NCI-H2107 treated with DMSO at 0.1 percent for 48 hours (cell line): Measurements from ENCODE around the gene DMKN.

Experiments
- DNase-seq: peaks from one replicate; lab custom pipeline; 2025; ENCODE audit not compliant: unreplicated experiment; lab: John Stamatoyannopoulos, UW

Gene DMKN

DNA sequence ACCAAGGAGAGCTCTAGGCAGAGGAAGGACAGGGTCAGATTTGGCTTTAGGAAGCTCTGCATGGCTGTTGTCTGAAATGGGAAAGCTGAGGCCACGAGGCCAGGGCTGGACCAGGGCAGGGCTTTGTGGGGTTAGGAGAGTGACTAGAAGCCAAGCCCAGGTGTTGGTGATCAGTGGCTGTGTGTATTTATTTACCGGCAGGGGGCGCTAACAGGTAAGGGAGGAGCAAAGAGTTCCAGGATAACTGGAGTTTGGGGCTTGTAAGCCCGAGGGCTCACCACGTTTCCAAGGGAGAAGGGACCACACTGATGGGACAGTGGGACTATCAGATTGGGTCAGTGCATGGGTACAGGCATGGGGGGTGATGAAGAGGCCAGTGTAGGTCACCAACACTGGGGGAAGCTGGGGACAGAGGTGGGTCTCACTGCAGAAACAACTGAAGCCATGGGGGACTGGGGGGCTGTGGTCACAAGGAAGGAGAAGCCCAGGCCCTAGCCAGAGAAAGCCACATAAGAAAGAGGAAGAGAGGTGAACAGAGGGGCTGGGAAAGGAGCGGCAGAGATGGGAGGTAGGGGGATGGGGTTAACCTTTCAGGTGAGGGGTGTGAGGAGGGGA, 35.8 kb upstream of the DMKN start:
- peak; percentile 44 for DNase-seq

DNA sequence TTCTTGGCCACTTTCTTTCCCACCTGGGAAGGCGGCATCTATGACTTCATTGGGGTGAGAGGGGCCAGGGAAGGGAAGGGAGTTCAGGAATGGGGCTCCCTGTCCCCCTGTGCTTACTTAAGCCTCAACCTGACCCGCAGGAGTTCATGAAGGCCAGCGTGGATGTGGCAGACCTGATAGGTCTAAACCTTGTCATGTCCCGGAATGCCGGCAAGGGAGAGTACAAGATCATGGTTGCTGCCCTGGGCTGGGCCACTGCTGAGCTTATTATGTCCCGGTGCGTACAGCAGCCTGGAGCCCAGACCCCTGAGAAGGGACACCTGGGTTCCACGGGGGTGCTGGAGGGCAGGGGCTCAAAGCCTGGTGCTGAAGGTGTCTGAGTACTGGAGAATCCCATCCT, 33.1 kb upstream of the DMKN start:
- DNase-seq, result no peak

DNA sequence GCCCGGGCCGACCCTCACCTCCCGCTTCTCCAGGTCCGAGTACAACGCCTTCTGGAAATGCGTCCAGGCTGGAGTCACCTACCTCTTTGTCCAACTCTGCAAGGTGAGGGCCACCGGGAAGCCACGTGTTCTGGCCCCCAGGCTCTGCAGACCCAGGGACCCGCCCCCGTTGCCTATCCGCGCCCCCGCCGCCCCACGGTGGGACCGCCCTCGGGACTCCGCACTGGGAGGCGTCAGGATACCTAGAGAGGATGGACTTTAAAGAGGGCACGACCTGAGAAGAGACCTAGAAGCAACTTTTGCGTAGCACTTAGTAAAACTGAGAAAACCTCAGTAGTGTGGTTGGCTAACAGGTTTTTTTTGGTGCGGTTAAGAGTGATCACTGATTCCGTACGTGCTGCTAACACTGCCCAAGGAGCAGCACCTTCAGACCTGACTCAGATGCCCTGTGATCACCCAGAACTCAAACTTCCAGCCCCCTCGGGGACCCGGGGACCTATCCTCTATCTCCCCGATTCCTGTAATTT, 32.5 kb upstream of the DMKN start:
- DNase-seq, result no peak

DNA sequence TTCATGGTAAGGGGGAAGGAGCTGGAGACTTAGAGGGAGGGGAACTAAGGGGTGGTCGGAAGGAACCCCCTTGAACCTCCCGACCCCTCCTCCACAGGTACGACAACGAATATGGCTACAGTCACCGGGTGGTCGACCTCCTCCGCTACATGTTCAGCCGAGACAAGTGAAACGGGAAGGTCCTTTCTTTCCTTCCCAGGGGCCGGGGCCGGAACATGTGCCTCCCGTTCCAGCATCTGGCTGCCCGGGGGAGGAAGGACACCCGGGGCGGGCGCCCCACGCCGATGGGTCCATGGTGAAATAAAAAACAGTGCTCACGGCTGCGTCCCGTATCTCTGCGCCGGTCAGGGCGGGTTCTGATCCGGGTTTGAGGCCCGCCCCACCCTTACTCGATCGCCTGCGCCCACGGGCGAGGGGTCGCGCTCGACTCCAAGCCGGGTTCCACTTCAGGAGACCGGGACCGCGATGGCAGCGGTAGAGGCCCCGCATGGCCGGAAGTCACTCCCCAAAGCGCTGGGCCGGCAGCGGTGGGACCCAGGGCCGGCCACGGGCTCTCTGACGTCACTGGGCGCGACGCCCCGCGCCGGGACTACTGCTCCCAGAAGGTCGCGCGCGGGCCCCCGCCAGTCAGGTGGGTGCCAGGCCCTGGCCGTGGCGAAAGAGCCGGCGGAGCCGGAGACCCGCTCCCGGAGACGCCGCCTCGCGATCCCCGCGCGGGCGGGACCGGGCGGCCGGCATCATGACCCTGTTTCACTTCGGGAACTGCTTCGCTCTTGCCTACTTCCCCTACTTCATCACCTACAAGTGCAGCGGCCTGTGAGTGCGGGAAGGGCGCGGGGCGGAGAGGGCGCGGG, 31.8 kb upstream of the DMKN start, which contains the start of gene TMEM147:
Gene TMEM147 (plus strand): TSS at position 626 of the 854 bp plus-strand sequence. CDS start 114 bp downstream, at position 740.
- peak; percentile 29 for DNase-seq

DNA sequence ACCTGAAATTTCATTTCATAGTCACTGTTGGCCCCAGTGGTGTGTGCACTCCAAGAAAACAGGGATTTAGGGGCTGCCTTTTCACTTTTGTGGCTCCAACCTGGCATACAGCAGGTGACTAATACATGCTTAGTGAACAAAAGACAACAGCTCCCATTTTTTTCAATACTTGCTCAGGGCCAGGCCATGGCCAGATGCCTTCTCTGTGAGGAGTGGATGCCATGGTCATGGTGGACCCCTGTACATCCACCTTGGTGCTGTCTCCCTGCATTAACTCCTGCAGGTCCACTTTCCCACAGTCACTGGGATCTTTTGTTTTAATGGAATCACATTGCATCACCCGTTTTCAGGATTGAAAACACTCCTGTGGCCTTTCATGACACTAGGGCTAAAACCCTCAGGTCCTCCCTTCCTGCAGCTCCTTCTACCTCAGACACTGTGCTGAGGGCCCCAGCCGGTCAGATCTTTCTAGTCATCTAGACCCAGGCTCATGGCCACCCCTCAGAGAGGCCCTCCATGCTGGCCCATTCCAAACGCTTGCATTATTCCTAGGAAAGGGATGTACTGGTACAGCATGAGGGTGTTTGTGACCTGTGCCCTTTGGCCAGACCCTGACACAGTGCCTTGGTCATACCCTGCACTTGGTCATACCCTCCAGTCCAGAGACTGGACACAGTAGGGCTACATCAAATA, 30.8 kb upstream of the DMKN start:
- no peak for DNase-seq

DNA sequence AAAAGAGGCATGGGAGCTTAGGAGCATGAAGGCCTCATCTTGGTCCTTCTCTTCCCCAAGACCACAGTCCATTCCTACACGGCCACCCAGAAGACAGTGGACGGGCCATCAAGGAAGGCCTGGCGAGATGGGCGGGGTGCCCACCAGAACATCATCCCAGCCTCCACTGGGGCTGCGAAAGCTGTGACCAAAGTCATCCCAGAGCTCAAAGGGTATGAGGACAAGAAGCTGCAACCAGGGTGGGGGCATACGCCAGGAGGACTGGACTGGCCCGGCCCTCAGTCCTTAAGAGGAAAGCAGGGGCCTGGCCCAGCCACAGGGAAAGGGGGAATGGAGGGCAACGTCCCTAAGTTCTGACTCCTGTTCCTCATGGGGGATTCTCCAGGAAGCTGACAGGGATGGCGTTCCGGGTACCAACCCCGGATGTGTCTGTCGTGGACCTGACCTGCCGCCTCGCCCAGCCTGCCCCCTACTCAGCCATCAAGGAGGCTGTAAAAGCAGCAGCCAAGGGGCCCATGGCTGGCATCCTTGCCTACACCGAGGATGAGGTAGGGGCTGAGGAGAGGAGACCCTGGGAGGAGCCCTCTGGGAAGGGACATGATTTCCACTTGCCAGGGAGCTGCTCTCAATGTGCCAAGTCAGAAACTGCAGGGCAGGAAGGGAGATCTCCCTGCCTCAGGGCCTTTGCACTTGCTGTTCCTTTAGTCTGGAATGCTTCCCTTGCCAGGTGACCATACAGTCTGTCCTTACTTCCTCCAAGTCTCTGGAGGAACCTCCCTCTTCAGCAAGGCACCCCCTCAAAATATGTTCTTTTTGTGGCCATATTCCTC, 30.0 kb upstream of the DMKN start:
- DNase-seq, result no peak

DNA sequence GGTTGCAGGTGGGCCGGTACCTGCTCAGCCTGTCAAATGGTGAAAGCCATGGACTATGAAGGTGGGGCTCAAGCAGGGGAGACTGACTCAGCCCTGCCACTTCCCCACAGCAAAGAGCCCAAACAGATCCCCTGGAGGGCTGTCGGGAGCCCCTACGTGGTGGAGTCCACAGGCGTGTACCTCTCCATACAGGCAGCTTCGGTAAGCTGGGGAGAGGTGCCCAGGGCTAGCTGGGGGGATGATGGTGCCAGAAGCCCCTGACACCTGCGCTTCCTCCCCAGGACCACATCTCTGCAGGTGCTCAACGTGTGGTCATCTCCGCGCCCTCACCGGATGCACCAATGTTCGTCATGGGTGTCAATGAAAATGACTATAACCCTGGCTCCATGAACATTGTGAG, 28.8 kb upstream of the DMKN start:
- no peak for DNase-seq

DNA sequence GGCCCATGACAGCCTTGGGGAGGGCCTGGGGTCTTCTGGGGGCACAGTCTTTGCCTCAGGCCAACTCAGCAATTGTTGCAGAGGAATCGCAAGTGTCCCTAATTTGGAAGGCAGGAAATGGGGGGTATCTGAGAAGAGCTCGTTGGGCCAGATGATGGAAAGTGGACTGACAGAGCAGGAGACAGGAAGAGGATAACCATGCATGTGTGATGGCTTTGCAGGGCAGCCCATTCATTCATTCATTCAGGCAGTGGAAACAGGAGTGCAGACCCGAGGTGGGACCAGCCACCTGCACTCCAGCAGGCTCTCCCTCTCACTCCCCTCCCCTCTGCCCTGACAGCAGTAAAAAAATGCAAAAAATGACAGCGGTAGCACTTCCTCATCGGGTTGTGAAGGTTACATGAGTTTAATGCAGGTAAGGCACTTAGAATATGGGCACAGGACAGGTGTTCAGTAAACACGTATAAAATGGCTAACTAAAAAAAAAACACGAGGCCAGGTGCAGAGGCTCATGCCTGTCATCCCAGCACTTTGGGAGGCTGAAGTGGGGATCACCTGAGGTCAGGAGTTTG, 27.0 kb upstream of the DMKN start:
- no peak for DNase-seq

DNA sequence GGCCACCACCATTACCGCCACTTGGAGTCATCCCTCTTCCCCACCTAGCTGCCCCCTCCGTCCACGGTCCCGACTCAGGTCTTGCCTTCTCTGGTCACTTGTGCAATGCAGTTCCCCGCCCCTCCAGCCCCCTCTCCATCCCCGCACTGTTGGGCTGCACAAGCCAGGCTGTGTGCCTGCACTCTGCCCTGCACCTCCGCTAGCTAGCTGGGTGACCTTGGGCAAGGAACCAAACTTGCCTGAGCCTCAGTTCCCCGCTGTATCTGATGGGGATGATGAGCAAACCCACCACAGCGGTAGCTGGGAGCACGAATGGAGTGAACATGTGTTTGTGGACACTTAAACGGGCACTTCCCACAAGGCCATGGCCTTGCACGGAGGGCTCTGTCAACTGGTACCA, 26.4 kb upstream of the DMKN start:
- no peak for DNase-seq

DNA sequence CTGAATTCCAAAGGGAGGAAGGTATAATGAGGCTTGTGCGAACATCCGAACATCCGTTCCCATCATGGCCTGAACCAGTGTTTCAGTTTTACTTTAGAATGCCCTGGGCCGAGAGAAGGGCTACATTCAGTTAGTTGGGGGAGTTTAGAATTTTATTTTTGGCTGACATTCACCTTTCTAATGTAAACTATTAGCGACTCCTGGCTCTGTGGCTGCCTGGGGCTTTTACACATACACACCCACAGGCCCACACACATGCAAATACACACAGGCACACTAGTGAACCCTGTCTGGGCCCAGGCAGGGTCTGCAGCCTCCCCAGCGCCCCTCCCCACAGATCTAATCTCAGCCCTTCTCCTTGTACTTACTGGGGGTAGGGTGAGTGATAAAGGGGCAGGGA, 25.9 kb upstream of the DMKN start:
- no peak for DNase-seq

DNA sequence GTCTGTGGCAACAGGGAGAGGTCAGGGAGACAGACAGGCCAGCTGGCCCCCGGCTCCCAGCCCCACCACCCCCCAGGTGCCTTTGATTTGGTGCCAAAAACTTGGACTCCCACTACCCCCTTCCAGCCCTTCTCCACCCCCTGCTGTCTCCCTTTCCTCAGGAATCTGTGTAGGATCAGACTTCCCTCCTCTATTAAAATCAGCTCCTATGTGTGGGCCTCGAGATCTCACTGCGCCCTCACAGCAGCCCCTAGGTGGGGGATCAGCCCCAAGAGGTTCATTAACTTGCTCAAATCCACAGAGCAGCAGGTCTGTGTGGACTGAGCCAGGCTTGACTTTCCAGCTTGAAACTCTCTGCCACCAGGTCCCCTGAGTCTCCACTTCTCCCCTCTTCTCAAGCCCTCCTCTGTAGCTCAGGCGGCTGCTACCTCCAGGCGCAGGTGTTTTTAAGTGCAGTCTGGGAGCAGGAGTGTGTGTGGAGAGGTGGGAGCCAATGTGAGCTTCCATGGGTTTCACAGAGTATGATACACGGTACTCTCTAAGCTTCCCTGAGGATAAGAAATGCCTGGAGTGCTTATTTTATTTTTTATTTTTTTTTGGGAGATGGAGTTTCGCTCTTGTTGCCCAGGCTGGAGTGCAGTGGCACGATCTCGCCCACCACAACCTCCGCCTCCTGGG, 21.5 kb upstream of the DMKN start:
- peak; percentile 56 for DNase-seq

DNA sequence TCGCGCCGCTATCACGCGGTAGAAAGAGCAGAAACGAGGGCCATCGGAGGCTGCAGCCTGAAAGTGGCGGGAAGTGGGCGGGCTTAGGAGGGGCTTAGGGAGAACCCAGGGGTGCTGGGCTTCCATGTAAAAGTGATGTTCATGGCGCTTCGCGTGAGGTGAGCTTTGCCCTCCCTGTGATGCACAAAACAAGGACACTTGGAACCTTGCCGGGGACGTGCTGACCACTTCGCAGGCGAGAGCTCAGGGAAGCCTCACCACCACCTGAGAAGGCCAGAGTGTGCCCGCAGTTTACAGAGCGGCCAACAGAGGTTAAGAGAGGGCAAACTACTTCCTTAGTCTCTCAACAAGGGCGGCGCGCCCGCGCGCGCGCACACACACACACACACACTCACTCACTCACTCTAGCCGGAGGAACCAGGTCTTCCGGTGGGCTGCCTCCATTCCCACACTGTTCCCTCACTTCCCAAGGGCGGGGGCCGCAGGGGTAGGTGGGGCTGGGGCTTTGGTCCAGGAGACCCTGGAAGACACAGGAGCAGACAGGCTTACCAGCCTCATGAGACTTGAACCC, 20.5 kb upstream of the DMKN start:
- DNase-seq, result no peak

DNA sequence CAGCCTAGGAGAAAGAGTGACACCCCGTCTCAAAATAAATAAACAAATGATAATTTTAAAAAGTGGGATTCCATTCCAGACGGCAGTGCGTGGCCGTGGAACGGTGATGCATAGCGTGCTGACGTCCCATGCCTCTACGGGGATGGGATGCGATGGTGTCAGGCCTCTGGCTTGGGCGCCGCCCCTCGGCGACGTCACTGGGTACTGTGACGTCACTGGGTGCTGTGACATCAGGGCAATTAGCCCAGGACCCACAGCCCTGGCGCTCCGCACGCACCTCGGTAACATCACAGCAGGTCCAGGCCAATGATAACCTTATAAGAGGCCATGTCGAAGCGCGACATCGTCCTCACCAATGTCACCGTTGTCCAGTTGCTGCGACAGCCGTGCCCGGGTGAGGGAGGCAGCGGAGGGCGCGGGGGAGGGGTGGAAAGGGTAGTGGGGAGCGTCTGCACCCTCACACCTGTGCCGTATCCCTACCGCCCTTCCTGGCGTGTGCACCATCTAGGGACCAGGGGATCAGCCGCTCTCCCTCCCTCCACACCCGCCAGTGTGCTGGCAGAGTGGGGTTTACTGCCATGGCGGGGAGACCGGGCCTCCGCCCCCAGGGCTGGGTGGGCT, 19.9 kb upstream of the DMKN start, which contains the start of gene GAPDHS:
Gene GAPDHS (plus strand): TSS at position 256 of the 621 bp plus-strand sequence. CDS start 72 bp downstream, at position 328.
- DNase-seq, result no peak

DNA sequence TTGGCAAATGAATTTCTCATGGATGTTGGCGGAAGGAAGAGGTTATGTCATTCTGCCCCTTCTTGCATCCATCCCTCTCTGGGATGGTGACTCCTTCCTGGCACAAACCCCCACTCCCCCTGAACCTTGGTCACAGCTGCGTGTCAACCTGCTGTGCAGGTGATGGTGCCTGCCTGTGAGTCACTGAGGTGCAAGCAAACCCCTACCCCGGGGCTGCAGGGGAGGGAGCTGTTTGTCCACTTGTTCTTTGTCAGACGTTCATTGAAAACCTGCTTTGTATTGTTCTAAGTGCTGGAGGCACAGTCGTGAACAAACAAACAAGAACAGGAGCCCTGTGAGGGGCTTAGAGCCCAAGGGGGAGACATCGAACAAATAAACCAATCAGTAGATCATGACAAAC, 17.8 kb upstream of the DMKN start:
- DNase-seq, result no peak

DNA sequence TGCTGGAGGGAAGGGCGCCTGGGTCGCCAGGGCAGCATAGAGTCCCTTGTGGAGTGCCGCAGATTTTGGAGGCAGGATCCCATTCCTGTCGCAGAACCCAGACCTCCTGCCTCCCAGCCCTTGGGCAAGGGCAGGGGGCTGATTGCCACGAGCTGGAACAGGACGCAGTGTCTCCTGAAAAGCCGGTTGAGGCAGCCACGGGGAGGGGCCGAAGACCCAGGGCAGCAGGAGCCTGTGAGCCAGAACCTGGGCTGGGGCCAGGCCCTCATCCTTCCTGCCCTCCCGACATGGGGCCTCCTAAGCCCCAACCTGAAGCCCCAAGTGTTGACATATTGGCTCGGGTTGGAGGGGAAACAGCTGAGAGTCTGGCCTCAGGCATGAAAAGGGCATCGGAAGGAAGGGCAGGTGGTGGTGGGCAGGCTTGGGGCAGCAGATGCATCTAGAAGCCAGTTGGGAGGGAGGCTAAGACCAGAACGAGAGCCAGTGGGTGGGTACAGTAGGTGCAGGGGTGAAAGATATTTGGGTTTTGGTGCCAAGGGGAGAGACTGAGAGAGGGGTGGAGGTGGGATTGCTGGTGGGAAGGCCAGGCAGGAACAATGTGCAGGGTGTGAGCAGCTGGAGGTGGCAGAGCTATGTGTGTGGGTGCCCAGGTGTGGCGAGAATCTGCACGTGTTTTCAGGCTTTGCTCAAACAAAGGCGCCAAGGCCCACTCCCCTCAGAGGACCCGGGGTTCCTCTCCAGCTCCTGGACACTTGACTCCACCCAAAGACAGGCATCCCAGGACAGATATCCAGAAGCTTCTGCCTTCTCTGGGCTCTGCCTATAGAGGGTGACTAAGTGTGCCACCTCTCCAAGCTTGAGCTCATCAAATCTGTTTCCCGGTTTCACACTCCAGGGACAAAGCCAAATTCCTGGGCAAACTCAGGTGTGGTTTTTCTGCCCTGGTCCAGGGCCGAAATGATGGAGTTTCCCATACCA, 16.1 kb upstream of the DMKN start:
- no peak for DNase-seq

DNA sequence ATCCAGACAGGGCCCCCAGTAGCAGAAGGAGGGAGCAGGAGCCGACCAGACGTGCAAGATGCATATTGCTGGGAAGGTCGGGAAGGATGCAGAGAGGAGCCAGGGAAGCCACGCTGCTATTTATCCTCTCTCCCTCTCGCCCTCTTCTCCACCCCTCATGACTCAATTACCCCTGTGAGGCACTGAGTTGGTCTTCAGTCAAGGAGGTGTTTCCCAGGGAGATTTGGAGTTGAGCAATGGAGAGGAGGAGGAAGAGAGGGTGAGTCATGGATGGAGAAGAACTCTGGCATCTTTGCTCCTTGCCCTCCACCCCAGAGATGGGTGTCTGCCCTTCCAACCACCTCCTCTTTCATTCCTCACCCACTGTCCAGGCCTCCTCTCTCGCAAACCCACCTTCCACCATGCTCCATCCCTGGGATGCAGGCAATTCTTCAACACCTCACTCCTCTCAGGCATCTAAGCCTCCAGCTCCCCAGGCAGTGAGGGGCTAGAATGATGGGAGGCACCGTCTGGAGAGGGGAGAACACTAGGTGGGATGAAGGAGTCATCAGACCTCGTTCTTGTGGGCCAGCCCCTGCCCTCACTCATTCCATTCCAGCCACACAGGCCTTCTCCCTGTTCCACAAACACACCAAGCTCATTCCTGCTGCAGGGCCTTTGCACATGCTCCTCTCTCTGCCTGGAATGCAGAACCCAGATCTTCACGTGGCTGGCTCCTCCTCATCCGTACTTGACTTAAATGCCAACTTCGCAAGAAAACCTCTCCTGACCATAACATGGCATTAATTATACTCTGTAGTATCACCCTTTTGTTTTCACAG, 15.0 kb upstream of the DMKN start, which contains the start of gene SBSN:
Gene SBSN (minus strand): TSS at position 94 of the 821 bp plus-strand sequence. CDS start 30 bp downstream, at position 64.
- no peak for DNase-seq

DNA sequence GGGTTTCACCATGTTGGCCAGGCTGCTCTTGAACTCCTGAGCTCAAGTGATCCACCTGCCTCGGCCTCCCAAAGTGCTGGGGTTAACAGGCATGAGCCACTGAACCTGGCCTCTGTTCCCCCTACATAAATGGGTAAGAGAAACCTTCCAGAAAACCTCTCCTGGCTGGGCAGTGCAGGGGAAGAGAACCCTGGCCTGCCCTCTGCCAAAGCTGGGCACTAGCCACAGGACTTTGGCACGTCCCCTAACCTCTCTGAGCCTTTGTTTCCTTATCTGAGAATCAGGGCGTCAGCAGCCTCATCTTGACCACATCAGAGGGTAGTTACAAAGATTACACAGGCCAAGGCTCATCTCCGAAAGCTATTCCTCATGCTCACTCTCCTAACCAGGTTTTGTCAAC, 12.4 kb upstream of the DMKN start:
- no peak for DNase-seq
